MM.1S (cell line): ENCODE results near the gene CRPPA.
"Not testable (repeated sequence)": the region's sequence is repeated elsewhere in the genome, so short reads cannot be mapped to it uniquely, and the experiment has no call there.

Experiments
- DNase-seq: peaks from one replicate; pipeline ENCODE4 v3.0.0-alpha.2; 2015
- H2AFZ ChIP-seq: fragments of 300-600 bp; sonication (generic); 2 replicates; pipeline ENCODE4 v1.6.0; 2016; ENCODE audit warnings: antibody characterized with exemption, low read length
- H3F3A ChIP-seq: fragments of 300-600 bp; sonication (generic); 2 replicates; pipeline ENCODE4 v1.6.1; 2016; ENCODE audit warnings: mild to moderate bottlenecking, antibody characterized with exemption, low read length, moderate library complexity, mixed read lengths; ENCODE audit not compliant: insufficient read depth
- H3K27ac ChIP-seq: fragments of 300-600 bp; sonication (generic); 2 replicates; pipeline ENCODE4 v1.5.1; 2016; ENCODE audit warnings: mild to moderate bottlenecking, low read length
- H3K27me3 ChIP-seq: fragments of 300-600 bp; sonication (generic); replicated peaks from 2 replicates; pipeline ENCODE4 v1.6.0; 2016; ENCODE audit warnings: low read length; ENCODE audit not compliant: insufficient read depth
- H3K36me3 ChIP-seq: fragments of 300-600 bp; sonication (generic); replicated peaks from 2 replicates; pipeline ENCODE4 v1.6.1; 2016; ENCODE audit warnings: mild to moderate bottlenecking, low read length, mixed read lengths; ENCODE audit not compliant: insufficient read depth
- H3K4me1 ChIP-seq: fragments of 300-600 bp; sonication (generic); 2 replicates; pipeline ENCODE4 v1.6.1; 2016; ENCODE audit warnings: low read length, mixed read lengths
- H3K4me2 ChIP-seq: fragments of 300-600 bp; sonication (generic); 2 replicates; pipeline ENCODE4 v1.6.0; 2016; ENCODE audit warnings: low read depth, low read length
- H3K4me3 ChIP-seq: fragments of 300-600 bp; sonication (generic); 2 replicates; pipeline ENCODE4 v1.5.1; 2016; ENCODE audit warnings: low read length, mixed read lengths
- H3K79me2 ChIP-seq: fragments of 300-600 bp; sonication (generic); 2 replicates; pipeline ENCODE4 v1.6.1; 2016; ENCODE audit warnings: mixed run types, low read length, mixed read lengths
- H3K9ac ChIP-seq: fragments of 300-600 bp; sonication (generic); 2 replicates; pipeline ENCODE4 v1.6.1; 2016; ENCODE audit warnings: low read length, mixed read lengths
- H3K9me2 ChIP-seq: fragments of 300-600 bp; sonication (generic); replicated peaks from 2 replicates; pipeline ENCODE4 v1.6.1; 2016; ENCODE audit warnings: mild to moderate bottlenecking, low read length, mixed read lengths; ENCODE audit not compliant: insufficient read depth
- H3K9me3 ChIP-seq: fragments of 300-600 bp; sonication (generic); replicated peaks from 2 replicates; pipeline ENCODE4 v1.6.1; 2016; ENCODE audit warnings: mild to moderate bottlenecking, low read length, mixed read lengths; ENCODE audit not compliant: insufficient read depth
- H4K20me1 ChIP-seq: fragments of 300-600 bp; sonication (generic); 2 replicates; pipeline ENCODE4 v1.6.1; 2016; ENCODE audit warnings: mild to moderate bottlenecking, low read length, moderate library complexity, mixed read lengths; ENCODE audit not compliant: insufficient read depth
- EZH2 ChIP-seq: fragments of 300-600 bp; sonication (generic); optimal IDR thresholded peaks from 2 replicates; pipeline ENCODE3; 2017; ENCODE audit warnings: low read depth, mild to moderate bottlenecking, antibody characterized with exemption, low read length, mixed read lengths
- EZH2phosphoT487 ChIP-seq: fragments of 300-600 bp; sonication (generic); IDR thresholded peaks from 2 replicates; pipeline ENCODE4 v1.6.1; 2018; ENCODE audit warnings: antibody characterized with exemption, low read length
- TF ChIP-seq, protein P1 (sequence below): fragments of 300-600 bp; sonication (generic); IDR thresholded peaks from 2 replicates; pipeline ENCODE4 v1.5.1; 2016; ENCODE audit warnings: antibody characterized with exemption, low read length, mixed read lengths

CRPPA gene

DNA sequence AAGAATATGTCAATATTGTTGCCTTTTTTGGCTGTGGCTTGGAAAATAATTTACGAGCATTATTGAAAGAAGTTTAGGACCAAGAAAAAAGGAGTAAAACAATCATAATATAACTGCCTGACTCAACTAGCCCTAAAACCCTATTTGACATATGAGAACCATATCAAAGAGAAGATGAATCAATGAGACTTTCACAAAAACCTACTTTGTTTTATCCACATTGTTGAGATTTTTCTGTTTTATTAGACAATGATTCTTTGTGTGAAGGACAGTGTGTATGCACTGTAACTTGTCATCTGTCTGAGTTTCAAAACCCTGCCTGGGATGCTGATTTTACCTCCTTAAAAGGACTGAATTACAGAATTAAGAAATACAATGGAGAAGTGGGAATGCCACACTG, 25.2 kb upstream of the CRPPA start:
- H3K36me3 ChIP-seq, result no peaks in the 10 kb centered on the region
- no peaks in the 10 kb centered on the region for H3F3A ChIP-seq
- H3K9ac ChIP-seq, result no peak overlapping the region
- no peaks in the 10 kb centered on the region for H3K4me1 ChIP-seq
- H4K20me1 ChIP-seq, result no peaks in the 10 kb centered on the region
- TF ChIP-seq EZH2 (no peak), EZH2phosphoT487 (no peak)
- TF ChIP-seq, protein P1, sequence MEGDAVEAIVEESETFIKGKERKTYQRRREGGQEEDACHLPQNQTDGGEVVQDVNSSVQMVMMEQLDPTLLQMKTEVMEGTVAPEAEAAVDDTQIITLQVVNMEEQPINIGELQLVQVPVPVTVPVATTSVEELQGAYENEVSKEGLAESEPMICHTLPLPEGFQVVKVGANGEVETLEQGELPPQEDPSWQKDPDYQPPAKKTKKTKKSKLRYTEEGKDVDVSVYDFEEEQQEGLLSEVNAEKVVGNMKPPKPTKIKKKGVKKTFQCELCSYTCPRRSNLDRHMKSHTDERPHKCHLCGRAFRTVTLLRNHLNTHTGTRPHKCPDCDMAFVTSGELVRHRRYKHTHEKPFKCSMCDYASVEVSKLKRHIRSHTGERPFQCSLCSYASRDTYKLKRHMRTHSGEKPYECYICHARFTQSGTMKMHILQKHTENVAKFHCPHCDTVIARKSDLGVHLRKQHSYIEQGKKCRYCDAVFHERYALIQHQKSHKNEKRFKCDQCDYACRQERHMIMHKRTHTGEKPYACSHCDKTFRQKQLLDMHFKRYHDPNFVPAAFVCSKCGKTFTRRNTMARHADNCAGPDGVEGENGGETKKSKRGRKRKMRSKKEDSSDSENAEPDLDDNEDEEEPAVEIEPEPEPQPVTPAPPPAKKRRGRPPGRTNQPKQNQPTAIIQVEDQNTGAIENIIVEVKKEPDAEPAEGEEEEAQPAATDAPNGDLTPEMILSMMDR, result no peak
- H3K4me3 ChIP-seq, result no peak overlapping the region
- no peak for DNase-seq
- H3K9me3 ChIP-seq, result no peaks in the 10 kb centered on the region; the same call in 1 of the 2 replicates
- H3K4me2 ChIP-seq, result no peak overlapping the region
- no peaks in the 10 kb centered on the region for H3K79me2 ChIP-seq
- no peaks in the 10 kb centered on the region for H3K9me2 ChIP-seq
- no peak overlapping the region for H2AFZ ChIP-seq
- H3K27me3 ChIP-seq, result no peaks in the 10 kb centered on the region
- H3K27ac ChIP-seq, result no peak overlapping the region

DNA sequence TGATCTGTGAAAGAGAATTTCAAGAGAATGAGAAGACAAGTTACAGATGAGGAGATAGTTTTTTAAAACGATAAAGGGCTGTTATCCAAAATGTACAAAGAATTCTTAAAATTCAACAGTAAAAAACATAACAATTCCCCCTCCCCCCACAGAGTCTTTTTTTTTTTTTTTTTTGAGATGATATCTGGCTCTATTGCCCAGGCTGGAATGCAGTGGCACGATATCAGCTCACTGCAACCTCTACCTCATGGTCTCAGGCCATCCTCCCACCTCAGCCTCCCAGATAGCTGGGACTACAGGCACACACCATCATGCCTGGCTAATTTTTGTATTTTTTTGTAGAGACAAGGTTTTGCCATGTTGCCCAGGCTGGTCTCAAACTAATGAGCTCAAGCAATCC, 22.5 kb upstream of the CRPPA start:
- H3K9ac ChIP-seq, H3K27me3 ChIP-seq, H3K79me2 ChIP-seq, DNase-seq, H3K4me1 ChIP-seq, H3K4me3 ChIP-seq, H2AFZ ChIP-seq, H3K36me3 ChIP-seq, H3F3A ChIP-seq, H4K20me1 ChIP-seq, H3K4me2 ChIP-seq, H3K9me3 ChIP-seq, H3K9me2 ChIP-seq, H3K27ac ChIP-seq: not testable (repeated sequence)

DNA sequence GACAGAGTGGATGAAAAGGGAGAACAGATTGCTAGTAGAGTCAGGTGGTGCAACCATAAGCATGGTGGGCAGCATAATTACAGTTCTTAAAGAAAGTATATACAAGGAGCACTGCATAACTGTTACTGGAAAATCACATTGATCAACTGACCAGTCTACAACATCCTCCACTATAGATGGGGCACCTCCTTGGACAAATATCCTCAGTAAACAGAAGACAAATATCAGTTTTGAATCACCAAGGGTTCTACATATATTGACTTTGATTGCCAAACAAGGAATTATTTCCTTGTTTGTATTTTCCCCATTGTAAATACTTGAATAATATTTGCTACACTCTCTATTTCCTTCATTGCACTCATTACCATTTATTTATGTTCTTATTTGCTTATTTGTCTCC, 17.6 kb upstream of the CRPPA start:
- Histone ChIP-seq H3K27ac (no peak overlapping the region), H3F3A (no peaks in the 10 kb centered on the region), H2AFZ (no peak overlapping the region), H3K9me3 (no peaks in the 10 kb centered on the region), H3K27me3 (no peaks in the 10 kb centered on the region), H3K79me2 (no peaks in the 10 kb centered on the region), H3K9me2 (no peaks in the 10 kb centered on the region; the same call in 1 of the 2 replicates), H3K4me1 (no peaks in the 10 kb centered on the region), H3K4me2 (no peak overlapping the region), H3K4me3 (no peak overlapping the region), H3K9ac (no peak overlapping the region), H3K36me3 (no peaks in the 10 kb centered on the region), H4K20me1 (no peaks in the 10 kb centered on the region)
- no peak for DNase-seq
- TF ChIP-seq, protein P1, result no peak
- TF ChIP-seq EZH2phosphoT487 (no peak), EZH2 (no peak)

DNA sequence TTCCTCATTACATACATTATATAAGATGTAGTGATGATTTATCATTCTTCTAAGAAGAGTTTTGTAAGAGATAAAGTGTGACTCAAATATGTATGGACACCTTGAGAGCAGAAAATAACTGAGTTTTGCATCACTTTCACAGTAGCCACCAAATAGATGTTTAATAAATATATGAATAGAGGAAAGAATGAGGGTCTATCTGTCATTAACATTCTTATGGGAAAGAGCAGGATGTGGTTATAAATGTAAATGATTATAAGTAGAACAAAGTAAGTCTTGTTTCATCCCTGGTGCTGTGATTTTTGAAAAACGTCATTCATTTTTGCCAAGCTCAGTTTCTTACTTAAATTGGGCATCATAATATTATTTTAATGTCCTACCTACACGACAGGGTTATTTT, 15.0 kb upstream of the CRPPA start:
- Histone ChIP-seq H3K4me3 (no peak overlapping the region), H3K27me3 (no peaks in the 10 kb centered on the region)

More for the DNA sequence above, 15.0 kb upstream of the CRPPA start:
- Histone ChIP-seq H3K4me1 (no peaks in the 10 kb centered on the region), H2AFZ (no peak overlapping the region), H3K36me3 (no peaks in the 10 kb centered on the region), H3K27ac (no peak overlapping the region), H3K4me2 (no peak overlapping the region), H3K79me2 (no peaks in the 10 kb centered on the region), H3F3A (no peaks in the 10 kb centered on the region), H4K20me1 (no peaks in the 10 kb centered on the region), H3K9ac (no peak overlapping the region), H3K9me2 (no peaks in the 10 kb centered on the region; the same call in 1 of the 2 replicates), H3K9me3 (no peaks in the 10 kb centered on the region)
- TF ChIP-seq EZH2, result no peak
- no peak for TF ChIP-seq EZH2phosphoT487
- TF ChIP-seq, protein P1, result no peak
- DNase-seq, result no peak
